RWPE2 (cell line): Measurements from ENCODE around the gene TRIM69.
"Not testable (repeated sequence)": the region's sequence is repeated elsewhere in the genome, so short reads cannot be mapped to it uniquely, and the experiment has no call there.

Experiments used
- ATAC-seq: fragments of 200-7000 bp; cut with Tn5 transposase; 3 replicates; pipeline ENCODE4 v1.9.1; 2021; ENCODE audit warnings: low read depth
- DNase-seq: peaks from one replicate; pipeline ENCODE4 v3.0.0-alpha.2; 2020; ENCODE audit warnings: low spot score
- H3K27ac ChIP-seq: fragments of 450-650 bp; 2 replicates; pipeline ENCODE4 v1.5.1; 2017; ENCODE audit warnings: mild to moderate bottlenecking; ENCODE audit not compliant: poor library complexity, severe bottlenecking
- H3K27me3 ChIP-seq: fragments of 250-450 bp; sonication (Bioruptor Pico); 2 replicates; pipeline ENCODE4 v1.5.1; 2021; ENCODE audit warnings: mild to moderate bottlenecking, moderate library complexity; ENCODE audit not compliant: insufficient read depth, poor library complexity, severe bottlenecking
- H3K36me3 ChIP-seq: fragments of 250-450 bp; sonication (Bioruptor Pico); 2 replicates; pipeline ENCODE4 v1.5.1; 2020; ENCODE audit warnings: low read depth, mild to moderate bottlenecking, moderate library complexity
- H3K4me1 ChIP-seq: fragments of 250-450 bp; sonication (Bioruptor Pico); 2 replicates; pipeline ENCODE4 v1.5.1; 2021; ENCODE audit warnings: mild to moderate bottlenecking, moderate library complexity; ENCODE audit not compliant: insufficient read depth, poor library complexity, severe bottlenecking
- H3K4me3 ChIP-seq: fragments of 250-450 bp; sonication (Bioruptor Pico); 2 replicates; pipeline ENCODE4 v1.5.1; 2021; ENCODE audit warnings: mild to moderate bottlenecking, moderate library complexity; ENCODE audit not compliant: severe bottlenecking
- H3K9me3 ChIP-seq: fragments of 250-450 bp; sonication (Bioruptor Pico); 2 replicates; pipeline ENCODE4 v1.5.1; 2021; ENCODE audit warnings: mild to moderate bottlenecking, moderate library complexity; ENCODE audit not compliant: severe bottlenecking
- TF ChIP-seq, protein P1 (sequence below): fragments of 450-650 bp; IDR thresholded peaks from one replicate; pipeline ENCODE4 v1.5.1; 2017; ENCODE audit warnings: mild to moderate bottlenecking, moderate library complexity; ENCODE audit not compliant: poor library complexity, severe bottlenecking

TRIM69 gene

DNA sequence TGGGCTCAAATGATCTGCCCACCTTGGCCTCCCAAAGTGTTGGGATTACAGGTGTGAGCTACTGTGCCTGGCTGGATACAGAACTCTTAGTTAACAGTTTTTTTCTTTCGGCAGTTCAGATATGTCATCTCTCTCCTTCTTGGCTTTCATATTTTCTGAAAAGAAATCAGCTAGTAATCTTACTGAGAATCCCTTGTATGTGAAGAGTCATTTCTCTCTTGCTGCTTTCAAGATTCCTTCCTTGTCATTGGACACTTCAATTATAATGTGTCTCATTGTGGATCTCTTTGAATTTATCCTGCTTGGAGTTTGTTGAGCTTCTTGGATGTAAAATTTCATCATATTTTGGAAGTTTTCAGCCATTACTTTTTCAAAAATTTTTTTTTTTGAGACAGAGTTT lies 17.0 kb downstream of the TRIM69 start:
- H3K27ac ChIP-seq: no peak overlapping the region
- no peaks in the 10 kb centered on the region for H3K27me3 ChIP-seq
- no peaks in the 10 kb centered on the region for H3K4me1 ChIP-seq
- H3K4me3 ChIP-seq: no peak overlapping the region
- no peaks in the 10 kb centered on the region for H3K36me3 ChIP-seq
- DNase-seq: no peak
- ATAC-seq: no peak
- TF ChIP-seq, protein P1, sequence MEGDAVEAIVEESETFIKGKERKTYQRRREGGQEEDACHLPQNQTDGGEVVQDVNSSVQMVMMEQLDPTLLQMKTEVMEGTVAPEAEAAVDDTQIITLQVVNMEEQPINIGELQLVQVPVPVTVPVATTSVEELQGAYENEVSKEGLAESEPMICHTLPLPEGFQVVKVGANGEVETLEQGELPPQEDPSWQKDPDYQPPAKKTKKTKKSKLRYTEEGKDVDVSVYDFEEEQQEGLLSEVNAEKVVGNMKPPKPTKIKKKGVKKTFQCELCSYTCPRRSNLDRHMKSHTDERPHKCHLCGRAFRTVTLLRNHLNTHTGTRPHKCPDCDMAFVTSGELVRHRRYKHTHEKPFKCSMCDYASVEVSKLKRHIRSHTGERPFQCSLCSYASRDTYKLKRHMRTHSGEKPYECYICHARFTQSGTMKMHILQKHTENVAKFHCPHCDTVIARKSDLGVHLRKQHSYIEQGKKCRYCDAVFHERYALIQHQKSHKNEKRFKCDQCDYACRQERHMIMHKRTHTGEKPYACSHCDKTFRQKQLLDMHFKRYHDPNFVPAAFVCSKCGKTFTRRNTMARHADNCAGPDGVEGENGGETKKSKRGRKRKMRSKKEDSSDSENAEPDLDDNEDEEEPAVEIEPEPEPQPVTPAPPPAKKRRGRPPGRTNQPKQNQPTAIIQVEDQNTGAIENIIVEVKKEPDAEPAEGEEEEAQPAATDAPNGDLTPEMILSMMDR: no peak
- H3K9me3 ChIP-seq: peaks cover 5% of the 10 kb centered on the region

DNA sequence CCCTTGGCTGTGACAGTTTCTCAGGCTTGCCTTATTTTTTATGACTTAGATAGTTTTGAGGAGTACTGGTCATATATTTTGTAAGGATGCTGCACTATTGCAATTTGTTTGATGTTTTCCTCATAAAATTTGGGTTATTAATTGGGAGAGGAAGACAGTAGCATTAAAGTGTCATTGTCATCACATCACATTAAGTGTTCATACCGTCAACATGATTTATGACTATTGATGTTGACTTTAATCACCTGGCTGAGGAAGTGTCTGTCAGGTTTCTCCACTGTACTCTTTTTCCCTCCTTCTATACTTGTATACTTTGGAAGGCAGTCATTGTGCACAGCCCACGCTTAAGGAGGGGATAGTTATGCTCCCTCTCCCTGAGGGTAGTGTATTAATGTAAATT lies 26.9 kb downstream of the TRIM69 start:
- TF ChIP-seq, protein P1: no peak
- H3K36me3 ChIP-seq: no peaks in the 10 kb centered on the region
- DNase-seq: no peak
- H3K4me3 ChIP-seq: no peak overlapping the region
- no peak overlapping the region for H3K27ac ChIP-seq
- H3K9me3 ChIP-seq: no peaks in the 10 kb centered on the region
- ATAC-seq: no peak
- H3K4me1 ChIP-seq: no peaks in the 10 kb centered on the region
- H3K27me3 ChIP-seq: peaks cover 13% of the 10 kb centered on the region

DNA sequence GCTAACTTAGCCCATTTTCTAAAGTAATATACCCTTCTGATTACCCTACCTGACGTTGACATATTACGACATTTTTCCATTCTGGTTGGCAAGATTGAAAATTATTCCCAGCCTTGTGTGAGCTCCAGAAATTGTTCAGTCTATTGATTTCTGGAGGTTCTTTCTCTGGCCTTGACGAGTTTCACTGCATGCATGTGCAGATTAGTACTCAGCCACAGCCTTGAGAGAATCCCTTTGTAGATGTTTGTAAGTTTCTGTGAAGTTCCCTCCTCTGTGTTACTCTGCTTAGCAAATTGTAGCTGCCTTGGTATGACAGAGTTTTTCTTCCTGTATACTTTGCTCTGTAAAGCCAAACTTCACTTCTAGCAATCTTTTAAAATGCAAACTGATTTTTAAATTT lies 27.5 kb downstream of the TRIM69 start:
- no peaks in the 10 kb centered on the region for H3K4me1 ChIP-seq
- no peak overlapping the region for H3K27ac ChIP-seq
- no peaks in the 10 kb centered on the region for H3K36me3 ChIP-seq
- H3K27me3 ChIP-seq: peaks cover 13% of the 10 kb centered on the region
- ATAC-seq: no peak
- DNase-seq: no peak
- no peaks in the 10 kb centered on the region for H3K9me3 ChIP-seq
- no peak overlapping the region for H3K4me3 ChIP-seq
- TF ChIP-seq, protein P1: no peak

DNA sequence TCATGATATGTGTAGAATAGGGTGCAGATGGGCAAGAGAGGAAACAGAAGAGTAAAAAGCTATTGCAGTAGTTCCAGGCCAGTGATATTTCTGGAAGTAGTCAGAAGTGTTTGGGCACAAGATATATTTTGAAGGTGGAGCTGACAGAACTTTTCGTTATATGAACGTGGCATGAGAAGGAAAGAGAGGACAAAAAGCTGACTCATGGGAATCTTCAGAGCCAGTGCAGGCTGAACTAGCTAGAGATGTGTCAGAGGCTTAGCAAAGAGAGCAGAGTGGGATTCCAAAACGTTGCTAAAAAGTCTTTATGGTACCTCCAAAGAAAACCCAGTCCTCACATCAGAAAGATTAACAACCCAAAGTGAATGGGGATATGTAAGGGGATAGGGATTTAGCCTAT lies 28.7 kb downstream of the TRIM69 start:
- Histone ChIP-seq H3K36me3 (no peaks in the 10 kb centered on the region), H3K4me3 (no peak overlapping the region), H3K9me3 (no peaks in the 10 kb centered on the region), H3K4me1 (no peaks in the 10 kb centered on the region), H3K27me3 (peaks cover 2% of the 10 kb centered on the region), H3K27ac (no peak overlapping the region)
- no peak for ATAC-seq
- TF ChIP-seq, protein P1: no peak
- no peak for DNase-seq

DNA sequence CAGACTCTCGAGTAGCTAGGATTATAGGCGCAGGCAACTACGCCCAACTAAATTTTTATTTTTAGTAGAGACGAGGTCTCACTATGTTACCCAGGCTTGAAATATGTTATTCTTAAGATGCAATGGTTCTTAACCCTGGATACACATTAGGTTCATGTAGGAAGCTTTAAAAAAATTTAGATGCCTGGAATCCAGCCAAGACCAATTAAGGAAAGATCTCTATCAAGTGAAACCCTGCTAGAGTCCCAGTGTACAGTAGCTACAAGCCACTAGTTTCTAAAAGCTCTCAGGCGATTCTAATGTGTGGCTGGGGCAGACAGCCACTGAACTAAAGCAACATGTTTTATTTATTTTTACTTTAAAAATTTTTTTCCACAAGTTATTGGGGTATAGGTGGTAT lies 33.2 kb downstream of the TRIM69 start:
- no peak for DNase-seq
- H3K27ac ChIP-seq: no peak overlapping the region

DNA sequence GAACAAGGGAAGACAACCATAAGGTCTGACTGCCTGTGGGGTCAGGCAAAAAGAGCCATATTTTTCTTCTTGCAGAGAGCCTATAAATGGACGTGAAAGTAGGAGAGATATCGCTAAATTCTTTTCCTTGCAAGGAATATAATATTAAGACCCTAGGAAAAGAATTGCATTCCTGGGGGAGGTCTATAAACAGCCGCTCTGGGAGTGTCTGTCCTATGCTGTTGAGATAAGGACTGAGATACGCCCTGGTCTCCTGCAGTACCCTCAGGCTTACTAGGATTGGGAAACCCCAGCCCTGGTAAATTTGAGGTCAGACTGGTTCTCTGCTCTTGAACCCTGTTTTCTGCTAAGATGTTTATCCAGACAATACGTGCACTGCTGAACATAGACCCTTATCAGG lies 34.4 kb downstream of the TRIM69 start:
- not testable (repeated sequence) for H3K27ac ChIP-seq, H3K36me3 ChIP-seq, ATAC-seq, H3K4me1 ChIP-seq, H3K9me3 ChIP-seq, H3K27me3 ChIP-seq, H3K4me3 ChIP-seq, DNase-seq

More for the DNA sequence above, 33.2 kb downstream of the TRIM69 start:
- Histone ChIP-seq H3K27me3 (no peaks in the 10 kb centered on the region), H3K4me1 (no peaks in the 10 kb centered on the region), H3K9me3 (no peaks in the 10 kb centered on the region), H3K4me3 (no peak overlapping the region), H3K36me3 (no peaks in the 10 kb centered on the region)
- TF ChIP-seq, protein P1: no peak
- ATAC-seq: no peak
